GM23338 (cell line): ENCODE measurements around the gene CD28. TPM values are rescaled to one million over a fixed set of nuclear protein-coding genes. Genes with fewer than 3 reads are reported as not detected.

ENCODE experiments used
- ATAC-seq: fragments of 200-7000 bp; cut with Tn5 transposase; 3 replicates; pipeline ENCODE4 v1.9.1; 2020
- DNase-seq: peaks from one replicate; pipeline ENCODE4 v3.0.0-alpha.2; 2015; ENCODE audit warnings: low spot score
- H2AFZ ChIP-seq: fragments of 200-600 bp; sonication (generic); 2 replicates; pipeline ENCODE4 v1.8.0; 2016; ENCODE audit warnings: antibody characterized with exemption, mild to moderate bottlenecking, moderate library complexity
- H3F3A ChIP-seq: fragments of 200-600 bp; sonication (generic); replicated peaks from 2 replicates; pipeline ENCODE4 v1.8.0; 2017; ENCODE audit warnings: antibody characterized with exemption, mixed run types, low read depth
- H3K27ac ChIP-seq: fragments of 200-600 bp; sonication (generic); 2 replicates; pipeline ENCODE4 v1.6.1; 2016; ENCODE audit warnings: low read depth
- H3K27me3 ChIP-seq: fragments of 200-600 bp; sonication (generic); 2 replicates; pipeline ENCODE4 v1.8.0; 2016; ENCODE audit warnings: mild to moderate bottlenecking, mixed run types, moderate library complexity; ENCODE audit not compliant: insufficient read depth
- H3K36me3 ChIP-seq: fragments of 200-600 bp; sonication (generic); 2 replicates; pipeline ENCODE4 v1.8.0; 2016; ENCODE audit warnings: mild to moderate bottlenecking; ENCODE audit not compliant: insufficient read depth
- H3K4me1 ChIP-seq: fragments of 200-600 bp; sonication (generic); 2 replicates; pipeline ENCODE4 v1.8.0; 2016; ENCODE audit warnings: mild to moderate bottlenecking, moderate library complexity; ENCODE audit not compliant: insufficient read depth
- H3K4me2 ChIP-seq: fragments of 200-600 bp; sonication (generic); 2 replicates; pipeline ENCODE4 v1.7.1; 2017; ENCODE audit warnings: mixed run types
- H3K4me3 ChIP-seq: fragments of 200-600 bp; sonication (generic); 2 replicates; pipeline ENCODE4 v1.6.1; 2016; ENCODE audit warnings: mixed run types
- H3K79me2 ChIP-seq: fragments of 200-600 bp; sonication (generic); replicated peaks from 2 replicates; pipeline ENCODE4 v1.8.0; 2017; ENCODE audit warnings: mild to moderate bottlenecking; ENCODE audit not compliant: insufficient read depth
- H3K9me2 ChIP-seq: fragments of 200-600 bp; sonication (generic); 2 replicates; pipeline ENCODE4 v1.8.0; 2017; ENCODE audit not compliant: insufficient read depth
- H4K20me1 ChIP-seq: fragments of 200-600 bp; sonication (generic); replicated peaks from 2 replicates; pipeline ENCODE4 v1.8.0; 2017; ENCODE audit warnings: mild to moderate bottlenecking; ENCODE audit not compliant: insufficient read depth
- H3K27ac Mint-ChIP-seq: 2 replicates; pipeline ENCODE4 v1.8.0; 2020; ENCODE audit warnings: inconsistent platforms, mild to moderate bottlenecking, moderate library complexity, mixed read lengths
- H3K27me3 Mint-ChIP-seq: 3 replicates; pipeline ENCODE4 v1.8.0; 2022; ENCODE audit warnings: low read depth, mild to moderate bottlenecking, moderate library complexity, mixed read lengths, inconsistent platforms; ENCODE audit not compliant: insufficient read depth, poor library complexity
- H3K36me3 Mint-ChIP-seq: 3 replicates; pipeline ENCODE4 v1.8.0; 2021; ENCODE audit warnings: low read depth, mild to moderate bottlenecking, inconsistent platforms, moderate library complexity, mixed read lengths
- H3K4me1 Mint-ChIP-seq: 3 replicates; pipeline ENCODE4 v1.8.0; 2020; ENCODE audit warnings: mild to moderate bottlenecking, inconsistent platforms, mixed read lengths
- H3K4me3 Mint-ChIP-seq: 3 replicates; pipeline ENCODE4 v1.8.0; 2021; ENCODE audit warnings: moderate library complexity, mild to moderate bottlenecking, inconsistent platforms, mixed read lengths
- H3K9me3 Mint-ChIP-seq: 3 replicates; pipeline ENCODE4 v1.8.0; 2020; ENCODE audit warnings: moderate library complexity, mild to moderate bottlenecking, inconsistent platforms, mixed read lengths
- CREB1 ChIP-seq: fragments of 250-450 bp; sonication (Bioruptor Pico); IDR thresholded peaks from 2 replicates; pipeline ENCODE4 v1.5.0; 2020; ENCODE audit warnings: low read depth, mild to moderate bottlenecking, moderate library complexity
- EZH2 ChIP-seq: fragments of 200-600 bp; sonication (generic); IDR thresholded peaks from one replicate; pipeline ENCODE4 v1.8.0; 2017; ENCODE audit warnings: antibody characterized with exemption, mild to moderate bottlenecking, low read depth; ENCODE audit not compliant: unreplicated experiment
- EZH2phosphoT487 ChIP-seq: fragments of 200-600 bp; sonication (generic); IDR thresholded peaks from one replicate; pipeline ENCODE4 v1.8.1; 2018; ENCODE audit warnings: antibody characterized with exemption; ENCODE audit not compliant: unreplicated experiment
- JUNB ChIP-seq: IDR thresholded peaks from one replicate; pipeline ENCODE4 v1.6.1; 2016; ENCODE audit warnings: antibody characterized with exemption; ENCODE audit not compliant: unreplicated experiment
- NANOG ChIP-seq: IDR thresholded peaks from 2 replicates; pipeline ENCODE4 v1.6.1; 2016; ENCODE audit warnings: antibody characterized with exemption, borderline replicate concordance
- POLR2AphosphoS5 ChIP-seq: IDR thresholded peaks from 2 replicates; pipeline ENCODE4 v1.6.1; 2016; ENCODE audit warnings: antibody characterized with exemption, low read depth
- STAT1 ChIP-seq: IDR thresholded peaks from one replicate; pipeline ENCODE4 v1.6.1; 2016; ENCODE audit warnings: antibody characterized with exemption; ENCODE audit not compliant: unreplicated experiment
- ZNF114 ChIP-seq: fragments of 250-450 bp; sonication (Bioruptor Pico); IDR thresholded peaks from 2 replicates; pipeline ENCODE4 v1.5.0; 2020; ENCODE audit warnings: mild to moderate bottlenecking, moderate library complexity
- ZNF331 ChIP-seq: fragments of 250-450 bp; sonication (Bioruptor Pico); IDR thresholded peaks from 2 replicates; pipeline ENCODE4 v1.5.0; 2020; ENCODE audit warnings: low read depth, mild to moderate bottlenecking, moderate library complexity
- polyA plus RNA-seq: library from polyadenylated mRNA; unstranded; fragments of >200 nt; fragmentation: Nextera tagmentation; extraction: Ambion mirVana; gene quantifications from 2 replicates; pipeline ENCODE4 v1.2.1, GENCODE V29; 2016
- total RNA-seq: library from RNA; depleted of rRNA; stranded (reverse); fragments of >200 nt; shearing (Covaris generic); gene quantifications from 2 replicates; pipeline ENCODE4 v1.2.3, GENCODE V29; 2014
- TF ChIP-seq, protein P1 (sequence below): IDR thresholded peaks from 2 replicates; pipeline ENCODE4 v1.6.1; 2016; ENCODE audit warnings: antibody characterized with exemption
- TF ChIP-seq, protein P2 (sequence below), 2 experiments: fragments of 200-600 bp in 1 of 2; sonication (generic) in 1 of 2; conservative IDR thresholded peaks; 2 replicates each; pipeline versions ENCODE4 v1.5.1 to v1.6.1; 2016 to 2017; ENCODE audit warnings: antibody characterized with exemption in 2 of 2, low read depth in 2 of 2, mild to moderate bottlenecking in 2 of 2, moderate library complexity in 1 of 2
- TF ChIP-seq, protein P3 (sequence below): IDR thresholded peaks from one replicate; pipeline ENCODE4 v1.6.1; 2018; ENCODE audit warnings: antibody characterized with exemption; ENCODE audit not compliant: unreplicated experiment
- TF ChIP-seq, protein P4 (sequence below): fragments of 250-450 bp; sonication (Bioruptor Pico); IDR thresholded peaks from 2 replicates; pipeline ENCODE4 v1.5.0; 2020; ENCODE audit warnings: mild to moderate bottlenecking, moderate library complexity

The CD28 gene
- total and polyA plus RNA-seq, 2 experiments from 2014 or later: not detected

DNA sequence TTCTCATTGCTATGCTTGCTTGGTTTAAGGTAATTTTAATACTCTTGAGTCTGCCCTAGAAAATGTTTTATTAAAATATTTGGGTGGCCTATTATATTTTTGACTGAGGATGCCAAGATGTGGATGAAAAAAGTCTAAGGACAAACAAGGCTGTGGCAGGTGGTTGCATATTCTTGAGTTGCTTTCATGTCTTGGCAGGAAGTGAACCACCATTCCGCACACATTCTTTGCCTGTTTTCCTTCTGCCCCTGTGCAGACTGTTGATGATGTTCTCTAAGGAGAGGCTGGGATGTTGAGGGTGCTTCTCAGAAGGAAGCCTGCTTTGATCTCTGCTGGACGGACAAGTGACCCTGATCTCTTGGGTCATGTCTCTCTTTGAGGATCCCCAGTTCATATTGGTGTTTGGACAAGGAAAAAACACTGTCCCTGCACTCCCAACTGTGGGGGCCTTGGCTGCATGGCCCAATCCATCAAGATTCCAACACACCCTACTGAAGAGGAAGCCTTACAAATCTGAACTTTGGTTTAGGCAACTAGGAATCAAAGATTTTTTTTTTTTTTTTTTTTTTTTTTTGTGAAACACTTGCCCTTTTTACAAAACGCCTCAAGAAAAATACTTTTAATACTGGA is 45.0 kb upstream of the CD28 start:
- Histone ChIP-seq H4K20me1 (no peaks in the 10 kb centered on the region), H3F3A (no peaks in the 10 kb centered on the region), H3K9me2 (no peaks in the 10 kb centered on the region), H3K36me3 (no peaks in the 10 kb centered on the region), H3K4me2 (no peak overlapping the region), H2AFZ (0 out of 2 replicates have a peak overlapping the region, but pooled peaks have one; percentile 30), H3K79me2 (no peaks in the 10 kb centered on the region), H3K27ac (no peak overlapping the region), H3K27me3 (no peaks in the 10 kb centered on the region), H3K4me1 (peaks cover 31% of the 10 kb centered on the region), H3K4me3 (no peak overlapping the region)
- peaks cover 2% of the 10 kb centered on the region for H3K27me3 Mint-ChIP-seq
- H3K4me3 Mint-ChIP-seq: no peak overlapping the region
- no peak for TF ChIP-seq ZNF114
- TF ChIP-seq CREB1 (CRISPR knock-in tag): no peak
- no peak for TF ChIP-seq ZNF331
- no peak for TF ChIP-seq POLR2AphosphoS5
- TF ChIP-seq EZH2phosphoT487: no peak
- TF ChIP-seq, protein P1, sequence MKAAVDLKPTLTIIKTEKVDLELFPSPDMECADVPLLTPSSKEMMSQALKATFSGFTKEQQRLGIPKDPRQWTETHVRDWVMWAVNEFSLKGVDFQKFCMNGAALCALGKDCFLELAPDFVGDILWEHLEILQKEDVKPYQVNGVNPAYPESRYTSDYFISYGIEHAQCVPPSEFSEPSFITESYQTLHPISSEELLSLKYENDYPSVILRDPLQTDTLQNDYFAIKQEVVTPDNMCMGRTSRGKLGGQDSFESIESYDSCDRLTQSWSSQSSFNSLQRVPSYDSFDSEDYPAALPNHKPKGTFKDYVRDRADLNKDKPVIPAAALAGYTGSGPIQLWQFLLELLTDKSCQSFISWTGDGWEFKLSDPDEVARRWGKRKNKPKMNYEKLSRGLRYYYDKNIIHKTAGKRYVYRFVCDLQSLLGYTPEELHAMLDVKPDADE: no peak
- TF ChIP-seq EZH2: no peak
- TF ChIP-seq STAT1: no peak
- TF ChIP-seq, protein P2, sequence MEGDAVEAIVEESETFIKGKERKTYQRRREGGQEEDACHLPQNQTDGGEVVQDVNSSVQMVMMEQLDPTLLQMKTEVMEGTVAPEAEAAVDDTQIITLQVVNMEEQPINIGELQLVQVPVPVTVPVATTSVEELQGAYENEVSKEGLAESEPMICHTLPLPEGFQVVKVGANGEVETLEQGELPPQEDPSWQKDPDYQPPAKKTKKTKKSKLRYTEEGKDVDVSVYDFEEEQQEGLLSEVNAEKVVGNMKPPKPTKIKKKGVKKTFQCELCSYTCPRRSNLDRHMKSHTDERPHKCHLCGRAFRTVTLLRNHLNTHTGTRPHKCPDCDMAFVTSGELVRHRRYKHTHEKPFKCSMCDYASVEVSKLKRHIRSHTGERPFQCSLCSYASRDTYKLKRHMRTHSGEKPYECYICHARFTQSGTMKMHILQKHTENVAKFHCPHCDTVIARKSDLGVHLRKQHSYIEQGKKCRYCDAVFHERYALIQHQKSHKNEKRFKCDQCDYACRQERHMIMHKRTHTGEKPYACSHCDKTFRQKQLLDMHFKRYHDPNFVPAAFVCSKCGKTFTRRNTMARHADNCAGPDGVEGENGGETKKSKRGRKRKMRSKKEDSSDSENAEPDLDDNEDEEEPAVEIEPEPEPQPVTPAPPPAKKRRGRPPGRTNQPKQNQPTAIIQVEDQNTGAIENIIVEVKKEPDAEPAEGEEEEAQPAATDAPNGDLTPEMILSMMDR (conservative IDR thresholded peaks at IDR 0.05; ENCODE audit: low read depth in 2 of 2): no peak
- TF ChIP-seq, protein P3, sequence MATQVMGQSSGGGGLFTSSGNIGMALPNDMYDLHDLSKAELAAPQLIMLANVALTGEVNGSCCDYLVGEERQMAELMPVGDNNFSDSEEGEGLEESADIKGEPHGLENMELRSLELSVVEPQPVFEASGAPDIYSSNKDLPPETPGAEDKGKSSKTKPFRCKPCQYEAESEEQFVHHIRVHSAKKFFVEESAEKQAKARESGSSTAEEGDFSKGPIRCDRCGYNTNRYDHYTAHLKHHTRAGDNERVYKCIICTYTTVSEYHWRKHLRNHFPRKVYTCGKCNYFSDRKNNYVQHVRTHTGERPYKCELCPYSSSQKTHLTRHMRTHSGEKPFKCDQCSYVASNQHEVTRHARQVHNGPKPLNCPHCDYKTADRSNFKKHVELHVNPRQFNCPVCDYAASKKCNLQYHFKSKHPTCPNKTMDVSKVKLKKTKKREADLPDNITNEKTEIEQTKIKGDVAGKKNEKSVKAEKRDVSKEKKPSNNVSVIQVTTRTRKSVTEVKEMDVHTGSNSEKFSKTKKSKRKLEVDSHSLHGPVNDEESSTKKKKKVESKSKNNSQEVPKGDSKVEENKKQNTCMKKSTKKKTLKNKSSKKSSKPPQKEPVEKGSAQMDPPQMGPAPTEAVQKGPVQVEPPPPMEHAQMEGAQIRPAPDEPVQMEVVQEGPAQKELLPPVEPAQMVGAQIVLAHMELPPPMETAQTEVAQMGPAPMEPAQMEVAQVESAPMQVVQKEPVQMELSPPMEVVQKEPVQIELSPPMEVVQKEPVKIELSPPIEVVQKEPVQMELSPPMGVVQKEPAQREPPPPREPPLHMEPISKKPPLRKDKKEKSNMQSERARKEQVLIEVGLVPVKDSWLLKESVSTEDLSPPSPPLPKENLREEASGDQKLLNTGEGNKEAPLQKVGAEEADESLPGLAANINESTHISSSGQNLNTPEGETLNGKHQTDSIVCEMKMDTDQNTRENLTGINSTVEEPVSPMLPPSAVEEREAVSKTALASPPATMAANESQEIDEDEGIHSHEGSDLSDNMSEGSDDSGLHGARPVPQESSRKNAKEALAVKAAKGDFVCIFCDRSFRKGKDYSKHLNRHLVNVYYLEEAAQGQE: no peak
- no peak for TF ChIP-seq JUNB
- TF ChIP-seq, protein P4, sequence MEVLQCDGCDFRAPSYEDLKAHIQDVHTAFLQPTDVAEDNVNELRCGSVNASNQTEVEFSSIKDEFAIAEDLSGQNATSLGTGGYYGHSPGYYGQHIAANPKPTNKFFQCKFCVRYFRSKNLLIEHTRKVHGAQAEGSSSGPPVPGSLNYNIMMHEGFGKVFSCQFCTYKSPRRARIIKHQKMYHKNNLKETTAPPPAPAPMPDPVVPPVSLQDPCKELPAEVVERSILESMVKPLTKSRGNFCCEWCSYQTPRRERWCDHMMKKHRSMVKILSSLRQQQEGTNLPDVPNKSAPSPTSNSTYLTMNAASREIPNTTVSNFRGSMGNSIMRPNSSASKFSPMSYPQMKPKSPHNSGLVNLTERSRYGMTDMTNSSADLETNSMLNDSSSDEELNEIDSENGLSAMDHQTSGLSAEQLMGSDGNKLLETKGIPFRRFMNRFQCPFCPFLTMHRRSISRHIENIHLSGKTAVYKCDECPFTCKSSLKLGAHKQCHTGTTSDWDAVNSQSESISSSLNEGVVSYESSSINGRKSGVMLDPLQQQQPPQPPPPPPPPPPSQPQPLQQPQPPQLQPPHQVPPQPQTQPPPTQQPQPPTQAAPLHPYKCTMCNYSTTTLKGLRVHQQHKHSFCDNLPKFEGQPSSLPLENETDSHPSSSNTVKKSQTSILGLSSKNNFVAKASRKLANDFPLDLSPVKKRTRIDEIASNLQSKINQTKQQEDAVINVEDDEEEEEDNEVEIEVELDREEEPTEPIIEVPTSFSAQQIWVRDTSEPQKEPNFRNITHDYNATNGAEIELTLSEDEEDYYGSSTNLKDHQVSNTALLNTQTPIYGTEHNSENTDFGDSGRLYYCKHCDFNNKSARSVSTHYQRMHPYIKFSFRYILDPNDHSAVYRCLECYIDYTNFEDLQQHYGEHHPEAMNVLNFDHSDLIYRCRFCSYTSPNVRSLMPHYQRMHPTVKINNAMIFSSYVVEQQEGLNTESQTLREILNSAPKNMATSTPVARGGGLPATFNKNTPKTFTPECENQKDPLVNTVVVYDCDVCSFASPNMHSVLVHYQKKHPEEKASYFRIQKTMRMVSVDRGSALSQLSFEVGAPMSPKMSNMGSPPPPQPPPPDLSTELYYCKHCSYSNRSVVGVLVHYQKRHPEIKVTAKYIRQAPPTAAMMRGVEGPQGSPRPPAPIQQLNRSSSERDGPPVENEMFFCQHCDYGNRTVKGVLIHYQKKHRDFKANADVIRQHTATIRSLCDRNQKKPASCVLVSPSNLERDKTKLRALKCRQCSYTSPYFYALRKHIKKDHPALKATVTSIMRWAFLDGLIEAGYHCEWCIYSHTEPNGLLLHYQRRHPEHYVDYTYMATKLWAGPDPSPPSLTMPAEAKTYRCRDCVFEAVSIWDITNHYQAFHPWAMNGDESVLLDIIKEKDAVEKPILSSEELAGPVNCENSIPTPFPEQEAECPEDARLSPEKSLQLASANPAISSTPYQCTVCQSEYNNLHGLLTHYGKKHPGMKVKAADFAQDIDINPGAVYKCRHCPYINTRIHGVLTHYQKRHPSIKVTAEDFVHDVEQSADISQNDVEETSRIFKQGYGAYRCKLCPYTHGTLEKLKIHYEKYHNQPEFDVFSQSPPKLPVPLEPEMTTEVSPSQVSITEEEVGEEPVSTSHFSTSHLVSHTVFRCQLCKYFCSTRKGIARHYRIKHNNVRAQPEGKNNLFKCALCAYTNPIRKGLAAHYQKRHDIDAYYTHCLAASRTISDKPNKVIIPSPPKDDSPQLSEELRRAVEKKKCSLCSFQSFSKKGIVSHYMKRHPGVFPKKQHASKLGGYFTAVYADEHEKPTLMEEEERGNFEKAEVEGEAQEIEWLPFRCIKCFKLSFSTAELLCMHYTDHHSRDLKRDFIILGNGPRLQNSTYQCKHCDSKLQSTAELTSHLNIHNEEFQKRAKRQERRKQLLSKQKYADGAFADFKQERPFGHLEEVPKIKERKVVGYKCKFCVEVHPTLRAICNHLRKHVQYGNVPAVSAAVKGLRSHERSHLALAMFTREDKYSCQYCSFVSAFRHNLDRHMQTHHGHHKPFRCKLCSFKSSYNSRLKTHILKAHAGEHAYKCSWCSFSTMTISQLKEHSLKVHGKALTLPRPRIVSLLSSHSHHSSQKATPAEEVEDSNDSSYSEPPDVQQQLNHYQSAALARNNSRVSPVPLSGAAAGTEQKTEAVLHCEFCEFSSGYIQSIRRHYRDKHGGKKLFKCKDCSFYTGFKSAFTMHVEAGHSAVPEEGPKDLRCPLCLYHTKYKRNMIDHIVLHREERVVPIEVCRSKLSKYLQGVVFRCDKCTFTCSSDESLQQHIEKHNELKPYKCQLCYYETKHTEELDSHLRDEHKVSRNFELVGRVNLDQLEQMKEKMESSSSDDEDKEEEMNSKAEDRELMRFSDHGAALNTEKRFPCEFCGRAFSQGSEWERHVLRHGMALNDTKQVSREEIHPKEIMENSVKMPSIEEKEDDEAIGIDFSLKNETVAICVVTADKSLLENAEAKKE (CRISPR knock-in tag): no peak
- TF ChIP-seq NANOG: no peak
- ATAC-seq (no peak), DNase-seq (no peak)
- peaks cover 26% of the 10 kb centered on the region for H3K4me1 Mint-ChIP-seq
- H3K9me3 Mint-ChIP-seq: no peaks in the 10 kb centered on the region
- no peaks in the 10 kb centered on the region for H3K36me3 Mint-ChIP-seq
- no peak overlapping the region for H3K27ac Mint-ChIP-seq
